ENCODE measurements around the gene FHOD3. TPM values are rescaled to one million over a fixed set of nuclear protein-coding genes. Genes with fewer than 3 reads are reported as not detected.

FHOD3 gene
- total RNA-seq, 4 donors from 2014 or later = 0.26 to 13.8 (median 4.9) TPM; not detected in 1

- DNase-seq = no peak
- Histone ChIP-seq H3K27me3 (no peaks in the 10 kb centered on the region), H3K9me3 (no peaks in the 10 kb centered on the region), H3K27ac (no peak overlapping the region), H3K4me3 (no peak overlapping the region), H3K36me3 (no peaks in the 10 kb centered on the region), H3K4me1 (peaks cover 0 to 17% of the 10 kb centered on the region in 2 donors)
- intact Hi-C loops (cut with DNase I; ENCODE audit: low total_unique reads) = no loop called here
- TF ChIP-seq CTCF (IDR thresholded peaks at IDR 0.05) (no peak), POLR2A (IDR thresholded peaks at IDR 0.05) (no peak)
Measured at GRCh38 chr18:36295214-36295613, 2.3 kb upstream of the FHOD3 start.

- no peak overlapping the region for H3K27ac ChIP-seq
- DNase-seq = no peak
- intact Hi-C loops (cut with DNase I; ENCODE audit: low total_unique reads) = no loop called here
Measured at GRCh38 chr18:36295880-36296301, 1.6 kb upstream of the FHOD3 start.

GRCh38 chr18:36296650-36297416 lies 680 bp upstream of the FHOD3 start:
- peaks cover 0 to 17% of the 10 kb centered on the region in 2 donors for H3K4me1 ChIP-seq
- intact Hi-C loops (cut with DNase I; ENCODE audit: low total_unique reads) = no loop called here

More at GRCh38 chr18:36295880-36296301, 1.6 kb upstream of the FHOD3 start:
- peaks cover 0 to 17% of the 10 kb centered on the region in 2 donors for H3K4me1 ChIP-seq
- no peaks in the 10 kb centered on the region for H3K36me3 ChIP-seq
- no peaks in the 10 kb centered on the region for H3K9me3 ChIP-seq
- no peaks in the 10 kb centered on the region for H3K27me3 ChIP-seq
- peak overlapping the region in 1 of 2 donors; percentile 49 for H3K4me3 ChIP-seq
- TF ChIP-seq POLR2A (IDR thresholded peaks at IDR 0.05) = no peak
- TF ChIP-seq CTCF (IDR thresholded peaks at IDR 0.05) = no peak

GRCh38 chr18:36298126-36298741 lies 721 bp downstream of the FHOD3 start:
- no peaks in the 10 kb centered on the region for H3K27me3 ChIP-seq
- H3K36me3 ChIP-seq = no peaks in the 10 kb centered on the region
- TF ChIP-seq CTCF (IDR thresholded peaks at IDR 0.05) = no peak
- no peak for TF ChIP-seq POLR2A (IDR thresholded peaks at IDR 0.05)
- H3K9me3 ChIP-seq = no peaks in the 10 kb centered on the region
- no peak for DNase-seq
- peaks cover 0 to 17% of the 10 kb centered on the region in 2 donors for H3K4me1 ChIP-seq
- no peak overlapping the region for H3K27ac ChIP-seq
- peak overlapping the region; percentile 45 to 49 for H3K4me3 ChIP-seq
- intact Hi-C loops (cut with DNase I; ENCODE audit: low total_unique reads) = no loop called here

More at GRCh38 chr18:36296650-36297416, 680 bp upstream of the FHOD3 start:
- Histone ChIP-seq H3K4me3 (peak overlapping the region; percentile 45 to 49), H3K9me3 (no peaks in the 10 kb centered on the region), H3K36me3 (no peaks in the 10 kb centered on the region), H3K27ac (peak overlapping the region; percentile 17 to 58), H3K27me3 (no peaks in the 10 kb centered on the region)
- TF ChIP-seq CTCF (IDR thresholded peaks at IDR 0.05) (peak in 2 of 4 experiments; percentile 10 to 27), POLR2A (IDR thresholded peaks at IDR 0.05) (no peak)
- peak; percentile 37 to 67 for DNase-seq

GRCh38 chr18:36299015-36299414 lies 1.5 kb downstream of the FHOD3 start:
- Histone ChIP-seq H3K9me3 (no peaks in the 10 kb centered on the region), H3K4me3 (no peak overlapping the region), H3K36me3 (no peaks in the 10 kb centered on the region), H3K27me3 (no peaks in the 10 kb centered on the region), H3K27ac (no peak overlapping the region), H3K4me1 (peaks cover 0 to 17% of the 10 kb centered on the region in 2 donors)
- no peak for DNase-seq
- intact Hi-C loops (cut with DNase I; ENCODE audit: low total_unique reads) = no loop called here
- TF ChIP-seq POLR2A (IDR thresholded peaks at IDR 0.05) = no peak
- TF ChIP-seq CTCF (IDR thresholded peaks at IDR 0.05) = no peak

Measured in uterus (tissue), 4 donors.